HG03064 (cell line): ENCODE measurements around the gene GMPR.

Experiments used
- ATAC-seq: cut with Tn5 transposase; IDR thresholded peaks from one replicate; pipeline ENCODE4 v1.9.1; 2021; ENCODE audit warnings: low read depth; ENCODE audit not compliant: unreplicated experiment

Gene GMPR

GRCh38 chr6:16295060-16295459, 56.7 kb downstream of the GMPR start:
- ATAC-seq = no peak

DNA sequence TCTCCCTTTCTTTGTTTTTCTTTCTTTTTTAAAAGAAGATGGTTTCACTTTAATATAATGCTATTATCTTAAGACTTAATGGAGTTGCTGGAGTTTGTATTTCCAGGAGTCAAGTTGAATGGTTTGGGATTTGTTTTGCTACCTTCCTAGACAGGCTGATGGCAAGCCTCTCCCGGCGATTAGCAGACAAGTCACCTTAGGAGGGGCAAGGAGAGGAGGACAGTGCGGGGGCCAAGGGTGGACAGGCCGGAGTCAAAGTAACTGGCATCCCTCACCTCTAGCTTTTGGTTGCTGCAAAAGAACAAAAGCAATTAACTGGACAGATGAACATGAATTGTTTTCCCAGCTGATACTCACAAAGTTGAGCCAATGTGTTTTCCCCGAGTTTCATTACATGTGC, 57.1 kb downstream of the GMPR start:
- no peak for ATAC-seq

GRCh38 chr6:16296061-16296670, 57.8 kb downstream of the GMPR start:
- ATAC-seq = no peak

DNA sequence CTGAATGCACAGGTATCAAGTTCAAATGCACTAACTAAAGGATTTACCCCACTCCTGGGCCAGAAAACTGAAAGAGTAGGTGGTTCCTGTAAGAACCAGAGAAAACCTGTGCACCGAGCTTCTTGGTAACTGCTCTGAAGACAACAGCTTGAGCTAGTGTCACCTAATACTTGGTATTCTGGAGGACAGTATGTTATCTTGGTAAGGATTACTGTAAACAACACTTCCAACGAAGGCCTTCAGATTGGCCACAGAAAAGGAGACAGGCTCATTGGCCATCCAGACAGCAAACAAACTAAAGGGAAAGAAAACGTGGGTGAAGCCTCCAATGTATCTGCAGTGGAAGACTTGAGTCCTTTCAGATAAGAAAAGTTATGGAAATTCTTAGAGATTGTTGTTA, 61.5 kb downstream of the GMPR start:
- no peak for ATAC-seq

- no peak for ATAC-seq
These were observed 63.1 kb downstream of the GMPR start for GRCh38 chr6:16301511-16301910.

GRCh38 chr6:16302721-16303552, 64.5 kb downstream of the GMPR start:
- ATAC-seq = no peak

GRCh38 chr6:16305246-16305725, 66.9 kb downstream of the GMPR start:
- ATAC-seq = peak; percentile 75

DNA sequence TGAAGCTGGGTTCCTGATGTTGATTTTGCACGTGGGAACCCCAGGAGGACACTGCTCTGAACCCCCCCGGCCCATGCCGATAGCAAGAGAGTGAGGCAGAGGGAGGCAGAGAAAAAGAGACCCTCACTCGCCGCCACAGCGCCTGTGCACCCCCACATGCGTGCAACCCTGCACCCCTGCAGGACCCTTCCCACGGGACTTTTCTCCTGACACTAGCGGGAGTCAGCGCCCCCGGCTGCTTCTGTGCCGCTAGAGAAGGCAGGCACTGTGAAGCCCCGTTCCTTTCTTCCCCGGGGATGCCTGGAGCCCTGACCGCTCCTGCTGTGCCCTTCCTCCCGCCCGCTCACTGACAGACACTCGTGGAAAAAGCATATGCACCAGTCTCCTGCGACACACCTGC, 67.4 kb downstream of the GMPR start:
- ATAC-seq = peak; percentile 23

- ATAC-seq = no peak
These were observed 67.9 kb downstream of the GMPR start for GRCh38 chr6:16306334-16306733.

GRCh38 chr6:16311763-16312162, 73.4 kb downstream of the GMPR start:
- ATAC-seq = no peak

GRCh38 chr6:16313732-16314131, 75.3 kb downstream of the GMPR start:
- no peak for ATAC-seq

DNA sequence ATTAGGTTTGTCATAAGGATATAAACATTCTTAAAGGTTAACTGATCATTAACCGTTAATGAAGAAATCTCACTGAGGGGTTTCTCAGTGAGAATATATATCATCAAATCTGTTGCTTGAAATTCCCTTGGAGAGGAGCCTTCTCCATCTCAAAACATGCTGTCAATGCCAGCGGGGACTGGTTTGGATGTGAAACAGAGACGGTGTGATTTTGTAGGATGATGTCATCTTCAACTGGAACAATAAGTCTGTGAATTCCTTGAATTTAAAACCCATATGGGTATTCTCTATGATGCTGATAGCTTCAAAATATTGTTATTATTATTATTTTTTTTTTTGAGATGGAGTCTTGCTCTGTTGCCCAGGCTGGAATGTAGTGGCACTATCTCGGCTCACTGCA, 75.9 kb downstream of the GMPR start:
- ATAC-seq = no peak

DNA sequence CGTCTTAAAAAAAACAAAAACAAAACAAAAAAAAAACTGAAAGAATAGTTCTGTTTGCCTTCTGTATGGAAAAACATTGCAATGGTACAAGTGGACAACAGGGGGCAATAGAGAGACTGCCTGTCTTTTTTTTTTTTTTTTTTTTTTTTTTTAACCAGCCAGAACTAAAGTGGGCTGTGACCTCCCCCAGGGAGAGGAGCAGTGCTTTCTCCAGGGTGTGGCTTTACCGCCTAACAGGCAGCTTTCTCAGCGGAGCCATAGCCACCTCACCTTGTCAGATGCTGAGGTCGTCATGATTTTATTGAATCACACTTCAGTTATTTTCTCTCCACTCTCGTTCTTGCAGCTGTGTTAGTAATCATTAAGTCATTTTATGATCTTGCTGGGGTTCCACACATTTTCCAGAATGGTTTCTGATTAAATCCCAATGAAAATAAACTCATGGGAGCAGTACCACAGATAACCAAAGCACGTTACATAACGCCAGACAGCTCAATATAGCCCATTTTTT, 78.4 kb downstream of the GMPR start:
- no peak for ATAC-seq

DNA sequence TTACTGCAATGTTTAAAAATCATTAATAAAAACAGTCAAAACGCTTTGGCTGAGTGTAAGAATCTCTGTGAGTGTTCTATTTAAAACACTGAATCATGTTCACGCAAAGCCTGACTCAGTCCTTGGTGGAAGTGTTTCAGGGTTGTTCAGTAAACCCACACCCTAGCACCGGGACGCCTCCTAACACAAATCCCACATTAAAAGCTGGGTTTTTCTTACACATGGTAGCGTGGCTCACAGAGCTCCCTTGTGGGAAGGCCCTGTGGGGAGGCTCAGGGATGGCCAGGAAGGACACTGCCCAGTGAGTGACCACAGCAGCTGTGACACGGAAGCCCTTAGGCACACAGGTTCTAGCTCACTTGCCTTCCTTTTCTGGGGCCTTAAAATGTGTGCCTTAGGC, 80.2 kb downstream of the GMPR start:
- no peak for ATAC-seq

DNA sequence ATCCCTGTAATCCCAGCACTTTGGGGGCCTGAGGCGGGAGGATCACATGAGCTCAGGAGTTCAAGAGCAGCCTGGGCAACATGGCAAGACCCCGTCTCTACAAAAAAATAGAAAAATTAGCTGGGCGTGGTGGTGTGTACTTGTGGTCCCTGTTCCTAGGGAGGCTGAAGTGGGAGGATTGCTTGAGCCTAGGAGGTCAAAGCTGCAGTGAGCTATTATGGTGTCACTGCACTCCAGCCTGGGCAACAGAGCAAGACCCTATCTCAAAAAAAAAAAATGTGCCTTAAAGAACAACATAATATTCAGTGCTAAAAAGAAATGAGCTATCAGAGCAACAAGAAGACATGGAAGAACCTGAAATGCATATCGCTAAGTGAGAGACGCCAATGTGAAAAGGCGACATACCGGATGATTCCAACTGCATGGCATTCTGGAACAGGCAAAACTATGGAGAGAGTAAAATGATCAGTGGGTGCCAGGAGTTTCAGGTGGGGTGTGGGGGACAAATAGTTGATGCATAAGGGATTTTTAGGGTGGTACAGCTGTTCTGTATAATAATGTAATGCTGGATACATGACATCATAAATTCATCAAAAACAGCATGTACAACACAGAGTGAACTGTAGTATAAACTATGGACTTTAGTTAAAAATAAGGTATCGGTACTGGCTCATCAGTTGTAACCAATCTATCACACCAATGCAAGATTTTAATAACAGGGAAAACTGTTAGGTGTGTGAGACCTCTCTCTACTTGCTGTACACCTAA, 80.8 kb downstream of the GMPR start:
- no peak for ATAC-seq

GRCh38 chr6:16319813-16320532, 81.6 kb downstream of the GMPR start:
- ATAC-seq = peak; percentile 51

GRCh38 chr6:16320533-16321340, 82.3 kb downstream of the GMPR start:
- no peak for ATAC-seq

DNA sequence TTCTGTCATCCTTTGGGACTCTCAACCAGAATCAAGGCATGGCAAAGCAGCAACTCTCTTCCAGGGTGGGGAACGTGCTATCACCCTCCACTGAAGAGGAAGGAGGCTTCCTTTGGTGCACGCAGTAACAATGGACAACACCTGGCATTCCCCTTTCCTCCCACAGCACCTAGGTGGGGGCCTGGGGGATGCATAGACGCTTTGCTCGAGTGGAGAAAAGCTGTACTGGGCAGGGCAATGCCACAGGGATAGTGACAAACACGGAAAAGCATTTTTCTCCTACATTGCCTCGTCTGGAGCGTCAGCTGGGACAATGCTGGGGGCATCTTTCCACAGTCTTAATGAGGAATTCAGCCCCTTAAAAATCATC, 82.9 kb downstream of the GMPR start:
- ATAC-seq = no peak

GRCh38 chr6:16321826-16322225, 83.4 kb downstream of the GMPR start:
- ATAC-seq = no peak
